Measurements from ENCODE around the gene EIF2A.

- TF ChIP-seq, protein P1, sequence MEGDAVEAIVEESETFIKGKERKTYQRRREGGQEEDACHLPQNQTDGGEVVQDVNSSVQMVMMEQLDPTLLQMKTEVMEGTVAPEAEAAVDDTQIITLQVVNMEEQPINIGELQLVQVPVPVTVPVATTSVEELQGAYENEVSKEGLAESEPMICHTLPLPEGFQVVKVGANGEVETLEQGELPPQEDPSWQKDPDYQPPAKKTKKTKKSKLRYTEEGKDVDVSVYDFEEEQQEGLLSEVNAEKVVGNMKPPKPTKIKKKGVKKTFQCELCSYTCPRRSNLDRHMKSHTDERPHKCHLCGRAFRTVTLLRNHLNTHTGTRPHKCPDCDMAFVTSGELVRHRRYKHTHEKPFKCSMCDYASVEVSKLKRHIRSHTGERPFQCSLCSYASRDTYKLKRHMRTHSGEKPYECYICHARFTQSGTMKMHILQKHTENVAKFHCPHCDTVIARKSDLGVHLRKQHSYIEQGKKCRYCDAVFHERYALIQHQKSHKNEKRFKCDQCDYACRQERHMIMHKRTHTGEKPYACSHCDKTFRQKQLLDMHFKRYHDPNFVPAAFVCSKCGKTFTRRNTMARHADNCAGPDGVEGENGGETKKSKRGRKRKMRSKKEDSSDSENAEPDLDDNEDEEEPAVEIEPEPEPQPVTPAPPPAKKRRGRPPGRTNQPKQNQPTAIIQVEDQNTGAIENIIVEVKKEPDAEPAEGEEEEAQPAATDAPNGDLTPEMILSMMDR (IDR thresholded peaks at IDR 0.05): no peak
- TF ChIP-seq POLR2A (IDR thresholded peaks at IDR 0.05) (no peak), POLR2AphosphoS5 (IDR thresholded peaks at IDR 0.05; ENCODE audit: insufficient read depth in 1 of 2, low read depth in 1 of 2) (no peak)
Measured at GRCh38 chr3:150594150-150594549, 47.6 kb downstream of the EIF2A start.

Measured in vagina (tissue), 2 donors.